ENCODE measurements around the gene B4GALNT1. TPM values are rescaled to one million over a fixed set of nuclear protein-coding genes. Genes with fewer than 3 reads are reported as not detected.
A peak's percentile ranks its signal among the peaks of the same experiment; 100 is the strongest.

B4GALNT1 gene
- total and polyA plus RNA-seq, 2 of the 13 experiments (the other 11 are each of a cell fraction or from before 2014, with no cell fraction given): 4.5 to 5.4 TPM

- TF ChIP-seq, protein P1, sequence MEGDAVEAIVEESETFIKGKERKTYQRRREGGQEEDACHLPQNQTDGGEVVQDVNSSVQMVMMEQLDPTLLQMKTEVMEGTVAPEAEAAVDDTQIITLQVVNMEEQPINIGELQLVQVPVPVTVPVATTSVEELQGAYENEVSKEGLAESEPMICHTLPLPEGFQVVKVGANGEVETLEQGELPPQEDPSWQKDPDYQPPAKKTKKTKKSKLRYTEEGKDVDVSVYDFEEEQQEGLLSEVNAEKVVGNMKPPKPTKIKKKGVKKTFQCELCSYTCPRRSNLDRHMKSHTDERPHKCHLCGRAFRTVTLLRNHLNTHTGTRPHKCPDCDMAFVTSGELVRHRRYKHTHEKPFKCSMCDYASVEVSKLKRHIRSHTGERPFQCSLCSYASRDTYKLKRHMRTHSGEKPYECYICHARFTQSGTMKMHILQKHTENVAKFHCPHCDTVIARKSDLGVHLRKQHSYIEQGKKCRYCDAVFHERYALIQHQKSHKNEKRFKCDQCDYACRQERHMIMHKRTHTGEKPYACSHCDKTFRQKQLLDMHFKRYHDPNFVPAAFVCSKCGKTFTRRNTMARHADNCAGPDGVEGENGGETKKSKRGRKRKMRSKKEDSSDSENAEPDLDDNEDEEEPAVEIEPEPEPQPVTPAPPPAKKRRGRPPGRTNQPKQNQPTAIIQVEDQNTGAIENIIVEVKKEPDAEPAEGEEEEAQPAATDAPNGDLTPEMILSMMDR (CRISPR knock-in tag; IDR thresholded peaks at IDR 0.05): peak; percentile 88
- TF ChIP-seq SRSF1 (optimal IDR thresholded peaks at IDR 0.05; ENCODE audit: low read depth, low read length): peak; percentile 69
- TF ChIP-seq HOMEZ (CRISPR knock-in tag; IDR thresholded peaks at IDR 0.05; ENCODE audit: low read depth): no peak
- TF ChIP-seq ZNF749 (CRISPR knock-in tag; IDR thresholded peaks at IDR 0.05; ENCODE audit: borderline replicate concordance): no peak
- no peak for TF ChIP-seq ZNF512 (CRISPR knock-in tag; IDR thresholded peaks at IDR 0.05)
- peak; percentile 91 for TF ChIP-seq BCL3 (CRISPR knock-in tag; IDR thresholded peaks at IDR 0.05)
- no peak for TF ChIP-seq FUBP1 (CRISPR knock-in tag; IDR thresholded peaks at IDR 0.05; ENCODE audit: borderline replicate concordance)
- TF ChIP-seq, protein P2, sequence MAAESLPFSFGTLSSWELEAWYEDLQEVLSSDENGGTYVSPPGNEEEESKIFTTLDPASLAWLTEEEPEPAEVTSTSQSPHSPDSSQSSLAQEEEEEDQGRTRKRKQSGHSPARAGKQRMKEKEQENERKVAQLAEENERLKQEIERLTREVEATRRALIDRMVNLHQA (CRISPR knock-in tag; IDR thresholded peaks at IDR 0.05): no peak
- TF ChIP-seq ZFP91 (CRISPR knock-in tag; IDR thresholded peaks at IDR 0.05; ENCODE audit: borderline replicate concordance): peak; percentile 60; the same call in 1 of the 2 replicates
- TF ChIP-seq ZNF678 (CRISPR knock-in tag; IDR thresholded peaks at IDR 0.05): no peak
- TF ChIP-seq, protein P3, sequence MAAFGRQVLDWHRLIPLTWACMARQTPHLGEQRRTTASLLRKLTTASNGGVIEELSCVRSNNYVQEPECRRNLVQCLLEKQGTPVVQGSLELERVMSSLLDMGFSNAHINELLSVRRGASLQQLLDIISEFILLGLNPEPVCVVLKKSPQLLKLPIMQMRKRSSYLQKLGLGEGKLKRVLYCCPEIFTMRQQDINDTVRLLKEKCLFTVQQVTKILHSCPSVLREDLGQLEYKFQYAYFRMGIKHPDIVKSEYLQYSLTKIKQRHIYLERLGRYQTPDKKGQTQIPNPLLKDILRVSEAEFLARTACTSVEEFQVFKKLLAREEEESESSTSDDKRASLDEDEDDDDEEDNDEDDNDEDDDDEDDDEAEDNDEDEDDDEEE (CRISPR knock-in tag; IDR thresholded peaks at IDR 0.05): 0 out of 2 replicates have a peak, but pooled peaks have one; percentile 75
- TF ChIP-seq SMAD3 (CRISPR knock-in tag; IDR thresholded peaks at IDR 0.05): no peak
- peak; percentile 79 for TF ChIP-seq TEAD3 (CRISPR knock-in tag; optimal IDR thresholded peaks at IDR 0.05; ENCODE audit: borderline replicate concordance)
- TF ChIP-seq ZFP1 (CRISPR knock-in tag; IDR thresholded peaks at IDR 0.05): no peak
- no peak for TF ChIP-seq RBM39 (IDR thresholded peaks at IDR 0.05; ENCODE audit: low read depth, low read length, poor library complexity, severe bottlenecking)
These were observed at the start of gene B4GALNT1 (continued) for GRCh38 chr12:57632958-57633840.
